HG02798 (cell line): ENCODE results near the gene SPCS1.
"Not testable (repeated sequence)": the region's sequence is repeated elsewhere in the genome, so short reads cannot be mapped to it uniquely, and the experiment has no call there.

Experiments used
- ATAC-seq: cut with Tn5 transposase; IDR thresholded peaks from one replicate; pipeline ENCODE4 v1.9.1; 2021; ENCODE audit warnings: mild to moderate bottlenecking; ENCODE audit not compliant: unreplicated experiment, poor library complexity

SPCS1 gene

DNA sequence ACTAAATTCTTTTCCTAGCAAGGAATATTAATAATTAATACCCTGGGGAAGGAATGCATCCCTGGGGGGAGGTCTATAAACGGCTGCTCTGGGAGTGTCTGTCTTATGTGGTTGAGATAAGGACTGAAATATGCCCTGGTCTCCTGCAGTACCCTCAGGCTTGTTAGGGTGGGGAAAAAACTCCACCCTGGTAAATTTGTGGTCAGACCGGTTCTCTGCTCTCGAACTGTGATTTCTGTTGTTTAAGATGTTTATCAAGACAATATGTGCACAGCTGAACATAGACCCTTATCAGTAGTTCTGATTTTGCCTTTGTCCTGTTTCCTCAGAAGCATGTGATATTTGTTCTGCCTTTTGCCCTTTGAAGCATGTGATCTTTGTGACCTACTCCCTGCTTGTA is 22.8 kb downstream of the SPCS1 start:
- ATAC-seq: not testable (repeated sequence)

DNA sequence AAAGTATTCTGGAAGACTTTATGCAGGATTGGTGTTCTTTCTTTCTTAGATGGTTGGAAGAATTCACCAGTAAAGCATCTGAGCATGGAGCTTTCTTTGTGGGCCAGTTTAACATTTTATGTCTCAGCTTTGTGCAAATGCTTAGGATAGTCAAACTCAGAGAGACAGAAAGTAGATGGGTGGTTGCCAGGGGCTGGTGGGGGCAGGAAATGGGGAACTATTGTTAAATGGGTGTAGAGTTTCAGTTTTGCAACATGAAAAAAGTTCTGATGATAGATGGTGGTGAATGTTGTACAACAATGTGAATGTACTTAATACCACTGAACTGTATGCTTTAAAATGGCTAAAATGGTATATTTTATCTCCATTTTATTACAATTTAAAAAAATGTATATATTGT is 24.8 kb downstream of the SPCS1 start:
- no peak for ATAC-seq

DNA sequence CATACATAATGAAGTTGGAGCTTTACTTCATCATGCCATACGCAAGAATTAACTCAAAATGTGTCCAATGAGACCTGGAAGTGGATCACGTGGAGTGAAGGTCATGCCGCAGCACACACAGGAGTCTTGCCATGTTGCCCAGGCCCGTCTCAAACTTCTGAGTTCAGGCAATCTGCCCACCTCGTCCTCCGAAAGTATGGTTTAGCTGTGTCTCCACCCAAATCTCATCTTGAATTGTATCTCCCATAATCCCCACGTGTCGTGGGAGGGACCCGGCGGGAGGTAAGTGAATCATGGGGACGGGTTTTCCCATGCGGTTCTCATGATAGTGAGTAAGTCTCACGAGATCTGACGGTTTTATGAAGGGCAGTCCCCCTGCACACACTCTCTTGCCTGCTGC is 25.7 kb downstream of the SPCS1 start:
- no peak for ATAC-seq

- ATAC-seq: no peak
Observed at GRCh38 chr3:52733256-52733891, 27.5 kb downstream of the SPCS1 start.

GRCh38 chr3:52739730-52740129 is 33.8 kb downstream of the SPCS1 start:
- ATAC-seq: no peak

- ATAC-seq: no peak
Observed at GRCh38 chr3:52742418-52743041, 36.6 kb downstream of the SPCS1 start.

DNA sequence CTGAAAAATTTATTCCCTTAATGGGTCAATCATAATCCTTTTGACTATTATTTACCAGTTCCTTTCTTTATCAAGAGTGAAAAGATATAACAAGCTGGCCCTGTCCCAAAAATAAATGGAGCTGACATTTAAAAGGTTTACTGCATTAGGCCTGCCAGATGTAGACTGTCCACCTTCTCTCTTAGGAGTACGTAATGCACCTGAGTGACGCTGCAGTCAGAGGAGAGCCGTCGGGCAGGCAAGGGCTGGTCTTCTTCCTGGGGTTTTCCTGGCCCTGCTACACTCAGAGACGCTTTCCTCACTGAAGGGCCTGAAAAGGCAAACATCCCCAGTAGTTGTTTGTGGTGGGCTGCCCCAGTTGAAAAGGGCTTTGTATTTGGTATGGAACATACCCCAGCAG is 37.2 kb downstream of the SPCS1 start:
- no peak for ATAC-seq

DNA sequence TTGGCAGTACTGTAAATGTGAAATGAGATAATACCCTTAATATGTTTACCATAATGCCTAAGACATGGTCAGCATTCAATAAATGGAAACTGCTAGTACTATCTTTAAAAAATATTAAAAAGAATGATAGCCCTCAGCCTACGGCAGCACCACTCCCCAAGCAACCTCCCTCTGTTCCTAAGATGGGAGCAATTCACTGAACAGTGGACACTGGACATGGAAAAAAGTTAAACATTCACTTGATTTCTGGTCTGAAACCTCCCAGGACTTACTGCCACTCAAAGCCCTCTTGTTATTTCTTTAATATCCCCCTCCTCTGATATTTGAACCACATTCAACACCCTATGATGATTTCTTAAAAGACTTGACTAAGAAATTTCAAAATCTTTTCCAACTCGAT is 37.8 kb downstream of the SPCS1 start:
- no peak for ATAC-seq

DNA sequence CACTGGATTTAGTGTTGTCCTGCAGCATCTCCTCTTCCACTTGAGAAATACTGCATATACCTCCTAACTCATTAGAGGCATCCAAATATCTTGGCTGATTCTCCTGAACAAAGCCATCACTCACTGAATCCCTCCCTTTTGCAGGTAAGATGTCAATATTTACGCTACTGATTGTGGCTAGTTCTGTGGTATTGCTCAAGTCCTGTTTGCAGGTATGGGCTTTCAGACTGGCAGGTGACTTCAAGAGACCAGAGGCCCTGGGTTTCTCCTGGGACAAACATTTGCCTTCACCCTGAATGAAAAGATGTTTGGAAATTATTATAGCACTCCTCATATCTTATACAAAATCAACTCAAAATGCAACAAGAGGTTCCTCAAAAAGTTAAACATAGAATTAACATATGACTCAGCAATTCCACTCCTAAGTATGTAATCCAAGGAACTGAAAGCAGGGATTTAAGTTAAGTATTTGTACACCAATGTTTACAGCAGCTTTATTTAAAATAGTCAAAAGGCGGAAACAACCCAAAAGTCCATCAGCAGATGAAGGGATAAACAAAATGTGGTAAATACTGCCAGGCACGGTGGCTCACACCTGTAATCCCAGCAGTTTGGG is 46.2 kb downstream of the SPCS1 start:
- no peak for ATAC-seq

DNA sequence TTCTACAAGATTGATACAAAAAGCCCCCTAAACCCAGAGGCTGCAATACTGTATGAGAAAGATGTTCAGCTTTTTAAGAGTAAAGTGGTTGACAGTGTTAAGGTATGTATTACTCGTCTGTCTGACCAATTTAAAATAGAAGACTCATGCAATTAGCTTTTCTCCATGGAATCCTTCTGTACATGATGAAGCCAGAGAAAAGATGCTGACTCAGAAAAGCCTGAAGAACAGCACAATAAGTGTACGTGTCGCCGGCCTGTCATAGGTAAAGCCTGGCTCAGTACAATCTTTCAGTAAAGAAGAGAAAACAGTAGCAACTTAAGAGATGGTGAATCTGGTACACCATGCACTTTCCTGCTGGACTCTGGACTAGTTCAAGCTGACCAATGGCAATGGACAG is 48.5 kb downstream of the SPCS1 start:
- ATAC-seq: no peak

GRCh38 chr3:52756141-52756540 is 50.2 kb downstream of the SPCS1 start:
- no peak for ATAC-seq
